Motor neuron (in vitro differentiated cells): ENCODE measurements around the gene PTCH2. TPM values are rescaled to one million over a fixed set of nuclear protein-coding genes. Genes with fewer than 3 reads are reported as not detected.
"Not testable (repeated sequence)": the region's sequence is repeated elsewhere in the genome, so short reads cannot be mapped to it uniquely, and the experiment has no call there.

Experiments used
- ATAC-seq, 8 experiments: fragments of 200-7000 bp; cut with Tn5 transposase; replicated peaks in 6 of 8; 2 replicates each; pipeline ENCODE4 v1.8.0; 2021; ENCODE audit warnings: mild to moderate bottlenecking in 8 of 8, moderate library complexity in 8 of 8
- H3K27ac ChIP-seq, 2 donors: fragments of 250-450 bp; sonication (Bioruptor Pico); 2 replicates each; pipeline ENCODE4 v1.9.0; 2021; ENCODE audit warnings: antibody characterized with exemption in 2 of 2, mild to moderate bottlenecking in 2 of 2, moderate library complexity in 1 of 2
- H3K4me1 ChIP-seq, 2 donors: fragments of 250-450 bp; sonication (Bioruptor Pico); replicated peaks in 1 of 2; 2 replicates each; pipeline ENCODE4 v1.6.1; 2021; ENCODE audit warnings: antibody characterized with exemption in 2 of 2, mild to moderate bottlenecking in 2 of 2, moderate library complexity in 1 of 2
- H3K4me3 ChIP-seq, 5 donors: fragments of 250-450 bp; sonication (Bioruptor Pico); 2 replicates each; pipeline ENCODE4 v1.9.0; 2021; ENCODE audit warnings: antibody characterized with exemption in 5 of 5, mild to moderate bottlenecking in 5 of 5, moderate library complexity in 4 of 5
- WGBS, 10 experiments: fragments of 450-650 bp; shearing (Covaris generic); methylation state at CpG; one replicate each; pipeline ENCODE4 v1.0.0; 2022; 5-methylcytosine and 5-hydroxymethylcytosine counted together
- in situ Hi-C, 9 experiments: fragments of 400-800 bp; cut with MboI; loops; one replicate each; pipeline ENCODE4 v1.15.0; 2021; ENCODE audit warnings: low sequenced_read_pairs in 9 of 9, low pct_unique_long_range_greater_than_20kb in 2 of 9; ENCODE audit not compliant: unreplicated experiment in 9 of 9
- total RNA-seq, 8 experiments: library from RNA; unstranded; fragments of 300-600 nt; gene quantifications; 2 replicates each; pipeline versions ENCODE4 v1.2.3 to v1.2.4, GENCODE V29; 2022

The PTCH2 gene
- total RNA-seq, 8 experiments from 2014 or later: 0.81 to 3.0 (median 2.2) TPM

GRCh38 chr1:44802306-44803061 is 40.6 kb downstream of the PTCH2 start:
- H3K4me1 ChIP-seq: peaks cover 30 to 33% of the 10 kb centered on the region in 2 donors
- H3K27ac ChIP-seq: peak overlapping the region; percentile 91 to 92
- 0 to 81% (median 27%) methylated on average over 1 to 6 of the region's 13 CpGs; no CpG with 5 or more reads in 2 of the 10 experiments for WGBS, 10 experiments
- ATAC-seq: peak in 4 of 8 experiments; percentile 0 to 9 (median 4)
- in situ Hi-C loops: no loop called here
- H3K4me3 ChIP-seq: peak overlapping the region; percentile 53 to 77 (median 63)

GRCh38 chr1:44801491-44802305 is 41.4 kb downstream of the PTCH2 start:
- peak overlapping the region; percentile 91 to 92 for H3K27ac ChIP-seq
- peaks cover 22 to 25% of the 10 kb centered on the region in 2 donors for H3K4me1 ChIP-seq
- 15 to 70% (median 60%) methylated on average over 1 to 6 of the region's 13 CpGs; no CpG with 5 or more reads in 3 of the 10 experiments for WGBS, 10 experiments
- H3K4me3 ChIP-seq: peak overlapping the region; percentile 53 to 77 (median 63)
- in situ Hi-C loops: no loop called here
- peak in 4 of 8 experiments; percentile 0 to 2 (median 0) for ATAC-seq

- ATAC-seq: peak; percentile 69 to 87 (median 83)
- Histone ChIP-seq H3K4me3 (peak within 1 kb of the TSS; percentile 53 to 77 (median 63)), H3K27ac (peak within 1 kb of the TSS; percentile 91 to 92), H3K4me1 (peaks cover 22% of the 10 kb centered on the region in 2 donors)
- in situ Hi-C loops: no loop called here
- 0 to 33% (median 0%) methylated on average over 1 to 22 of the region's 79 CpGs; no CpG with 5 or more reads in 2 of the 10 experiments for WGBS, 10 experiments
These were observed 43.1 kb downstream of the PTCH2 start, which contains the start of gene PLK3 for GRCh38 chr1:44799770-44800584. Gene PLK3, plus strand, starts transcription at chr1:44800377. Its CDS starts 87 bp downstream, at chr1:44800464.

- ATAC-seq: no peak
- 50 to 90% (median 86%) methylated on average over 1 to 9 of the region's 10 CpGs; no CpG with 5 or more reads in 2 of the 10 experiments for WGBS, 10 experiments
- Histone ChIP-seq H3K4me1 (peaks cover 22% of the 10 kb centered on the region in 2 donors), H3K27ac (peak overlapping the region; percentile 91 to 92), H3K4me3 (no peak overlapping the region)
- in situ Hi-C loops: no loop called here
These were observed 44.3 kb downstream of the PTCH2 start for GRCh38 chr1:44798481-44799365.

GRCh38 chr1:44797886-44798285 is 45.2 kb downstream of the PTCH2 start:
- ATAC-seq, H3K27ac ChIP-seq, in situ Hi-C loops, H3K4me3 ChIP-seq: not testable (repeated sequence)
- 29 to 100% (median 94%) methylated on average over 1 to 7 of the region's 8 CpGs; no CpG with 5 or more reads in 2 of the 10 experiments for WGBS, 10 experiments
- H3K4me1 ChIP-seq: peaks cover 18 to 19% of the 10 kb centered on the region in 2 donors

- Histone ChIP-seq H3K4me3 (no peak overlapping the region), H3K27ac (no peak overlapping the region), H3K4me1 (peaks cover 0 to 6% of the 10 kb centered on the region in 2 donors)
- 62 to 100% (median 89%) methylated on average over 1 to 9 of the region's 9 CpGs; no CpG with 5 or more reads in 3 of the 10 experiments for WGBS, 10 experiments
- in situ Hi-C loops: no loop called here
- ATAC-seq: peak in 1 of 8 experiments; percentile 2
These were observed 50.1 kb downstream of the PTCH2 start for GRCh38 chr1:44792736-44793502.

GRCh38 chr1:44790968-44791801 is 51.9 kb downstream of the PTCH2 start:
- peaks cover 8 to 10% of the 10 kb centered on the region in 2 donors for H3K4me1 ChIP-seq
- no peak for ATAC-seq
- no peak overlapping the region for H3K4me3 ChIP-seq
- in situ Hi-C loops: no loop called here
- 60 to 100% (median 80%) methylated on average over 1 to 4 of the region's 7 CpGs; no CpG with 5 or more reads in 5 of the 10 experiments for WGBS, 10 experiments
- no peak overlapping the region for H3K27ac ChIP-seq

GRCh38 chr1:44788120-44788860 is 54.8 kb downstream of the PTCH2 start, which contains the start of gene BEST4:
Gene BEST4, minus strand, starts transcription at chr1:44788170. Its CDS starts 465 bp downstream, at chr1:44787705.
- in situ Hi-C loops: no loop called here
- H3K4me3 ChIP-seq: no peak within 1 kb of the TSS
- peaks cover 26 to 28% of the 10 kb centered on the region in 2 donors for H3K4me1 ChIP-seq
- no peak within 1 kb of the TSS for H3K27ac ChIP-seq
- ATAC-seq: no peak
- 40 to 100% (median 78%) methylated on average over 1 to 7 of the region's 9 CpGs; no CpG with 5 or more reads in 2 of the 10 experiments for WGBS, 10 experiments

GRCh38 chr1:44787506-44787905 is 55.5 kb downstream of the PTCH2 start:
- Histone ChIP-seq H3K4me1 (peaks cover 26 to 28% of the 10 kb centered on the region in 2 donors), H3K4me3 (no peak overlapping the region), H3K27ac (no peak overlapping the region)
- in situ Hi-C loops: no loop called here
- WGBS, 10 experiments: 89 to 100% (median 95%) methylated on average over 1 to 8 of the region's 10 CpGs; no CpG with 5 or more reads in 5 of the 10 experiments
- ATAC-seq: no peak
